ENCODE results near the gene CIAPIN1. TPM values are rescaled to one million over a fixed set of nuclear protein-coding genes. Genes with fewer than 3 reads are reported as not detected.

CIAPIN1 gene
- total RNA-seq, 1 donor from 2014 or later = 37.0 TPM

DNA sequence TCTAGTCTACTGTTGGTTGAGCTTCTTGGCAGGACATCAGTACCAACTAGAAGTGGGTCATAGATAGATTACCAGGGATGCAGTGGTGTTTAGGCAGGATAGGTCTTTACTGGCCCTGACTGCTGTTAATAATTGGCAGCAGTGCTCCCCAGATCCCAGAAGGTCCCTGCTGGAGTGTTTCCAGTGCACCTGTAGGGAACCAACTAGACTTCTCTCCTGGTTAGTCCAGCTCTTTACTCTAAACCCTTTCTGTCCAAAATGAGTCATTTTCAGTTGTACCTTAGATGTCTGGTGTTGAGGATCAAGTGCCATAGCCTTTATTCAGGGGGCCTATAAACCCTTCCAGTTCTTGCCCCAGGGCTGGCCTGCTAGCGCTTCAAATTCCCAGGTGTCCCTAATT, 24.0 kb upstream of the CIAPIN1 start:
- intact Hi-C loops (cut with DNase I) = no loop called here
- Histone ChIP-seq H3K27ac (peak overlapping the region; percentile 15), H3K4me3 (no peak overlapping the region), H3K9me3 (no peaks in the 10 kb centered on the region), H3K36me3 (peaks cover 91% of the 10 kb centered on the region), H3K27me3 (ENCODE audit: low read depth) (no peaks in the 10 kb centered on the region), H3K4me1 (peaks cover 45% of the 10 kb centered on the region)
- TF ChIP-seq CTCF (IDR thresholded peaks at IDR 0.05) = no peak
- DNase-seq = no peak
- ATAC-seq = peak in 1 of 2 donors; percentile 10

DNA sequence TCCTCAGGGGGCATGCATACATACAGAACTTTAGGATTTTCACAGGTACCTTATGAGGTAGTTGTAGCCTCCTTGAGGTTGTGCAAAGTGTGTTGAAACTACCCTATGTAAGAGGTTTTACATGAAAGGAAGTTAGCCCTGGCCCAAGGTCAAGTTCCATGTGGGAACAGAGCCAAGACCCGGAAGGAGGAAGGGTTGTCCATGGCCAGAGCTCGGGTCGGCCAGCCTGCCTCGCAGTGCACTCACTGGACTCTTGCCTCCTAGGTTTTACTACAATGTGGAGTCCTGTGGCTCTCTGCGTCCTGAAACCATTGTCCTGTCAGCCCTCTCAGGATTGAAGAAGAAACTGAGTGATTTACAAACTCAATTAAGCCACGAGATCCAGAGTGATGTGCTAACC, 23.5 kb upstream of the CIAPIN1 start:
- ATAC-seq = peak; percentile 72 to 79
- peak; percentile 81 for DNase-seq

GRCh38 chr16:57469917-57470470, 22.8 kb upstream of the CIAPIN1 start:
- peaks cover 53% of the 10 kb centered on the region for H3K4me1 ChIP-seq
- intact Hi-C loops (cut with DNase I) = no loop called here
- H3K9me3 ChIP-seq = no peaks in the 10 kb centered on the region
- ATAC-seq (peak; percentile 3 to 18), DNase-seq (no peak)
- H3K36me3 ChIP-seq = peaks cover 100% of the 10 kb centered on the region
- TF ChIP-seq CTCF (IDR thresholded peaks at IDR 0.05) = no peak
- no peaks in the 10 kb centered on the region for H3K27me3 ChIP-seq (ENCODE audit: low read depth)
- H3K27ac ChIP-seq = peak overlapping the region; percentile 15
- H3K4me3 ChIP-seq = no peak overlapping the region

More for the DNA sequence above, 23.5 kb upstream of the CIAPIN1 start:
- Histone ChIP-seq H3K9me3 (no peaks in the 10 kb centered on the region), H3K4me1 (peaks cover 45% of the 10 kb centered on the region), H3K27ac (peak overlapping the region; percentile 15), H3K27me3 (ENCODE audit: low read depth) (no peaks in the 10 kb centered on the region), H3K36me3 (peaks cover 96% of the 10 kb centered on the region), H3K4me3 (no peak overlapping the region)
- intact Hi-C loops (cut with DNase I) = no loop called here
- no peak for TF ChIP-seq CTCF (IDR thresholded peaks at IDR 0.05)

DNA sequence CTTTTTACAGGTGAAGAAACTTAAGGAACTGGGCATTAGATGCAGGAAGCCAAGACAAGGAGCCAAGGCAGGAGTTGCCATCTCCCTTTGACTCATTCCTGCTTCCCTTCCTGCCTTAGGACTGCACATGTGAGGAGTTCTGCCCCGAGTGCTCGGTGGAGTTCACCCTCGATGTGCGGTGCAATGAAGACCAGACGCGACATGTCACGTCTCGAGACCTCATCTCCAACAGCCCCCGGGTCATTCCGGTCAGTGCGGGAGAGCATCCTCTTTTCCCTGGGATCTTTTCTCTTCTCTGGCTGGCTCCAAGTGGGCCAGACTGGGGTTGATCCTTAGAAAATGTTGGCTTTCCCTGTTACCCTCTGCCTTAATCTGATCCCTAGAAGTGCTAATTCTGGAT, 21.9 kb upstream of the CIAPIN1 start:
- H3K27me3 ChIP-seq (ENCODE audit: low read depth) = no peaks in the 10 kb centered on the region
- no peaks in the 10 kb centered on the region for H3K9me3 ChIP-seq
- TF ChIP-seq CTCF (IDR thresholded peaks at IDR 0.05) = no peak
- H3K27ac ChIP-seq = no peak overlapping the region
- intact Hi-C loops (cut with DNase I) = no loop called here
- DNase-seq = no peak
- peaks cover 98% of the 10 kb centered on the region for H3K36me3 ChIP-seq
- H3K4me3 ChIP-seq = no peak overlapping the region
- no peak for ATAC-seq
- H3K4me1 ChIP-seq = peaks cover 62% of the 10 kb centered on the region

DNA sequence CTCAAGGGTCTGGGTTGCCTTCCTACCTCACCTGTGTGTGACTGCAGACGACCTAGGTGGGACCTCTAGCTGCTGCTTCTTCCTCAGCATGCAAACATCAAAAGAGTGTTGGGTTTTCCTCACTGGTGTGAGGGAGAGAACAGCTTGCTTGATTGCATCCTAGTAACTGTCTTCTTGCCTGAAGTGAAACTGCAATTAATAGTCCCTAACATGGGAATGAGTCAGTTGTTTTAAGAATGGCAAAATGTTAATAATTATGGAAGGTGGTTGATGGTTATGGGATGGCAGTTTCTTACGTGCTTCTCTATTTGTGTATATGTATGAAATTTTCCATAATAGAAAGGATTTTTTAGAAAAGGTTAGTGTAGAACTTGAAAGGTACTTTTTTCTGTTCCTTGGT, 21.2 kb upstream of the CIAPIN1 start:
- DNase-seq (no peak), ATAC-seq (no peak)
- H3K36me3 ChIP-seq = peaks cover 94% of the 10 kb centered on the region
- intact Hi-C loops (cut with DNase I) = no loop called here
- no peak overlapping the region for H3K4me3 ChIP-seq
- no peaks in the 10 kb centered on the region for H3K9me3 ChIP-seq
- no peaks in the 10 kb centered on the region for H3K27me3 ChIP-seq (ENCODE audit: low read depth)
- TF ChIP-seq CTCF (IDR thresholded peaks at IDR 0.05) = no peak
- H3K27ac ChIP-seq = no peak overlapping the region
- peaks cover 69% of the 10 kb centered on the region for H3K4me1 ChIP-seq

Measured in lower lobe of right lung (tissue), 2 donors.